Heart left ventricle (tissue), 13 donors: Measurements from ENCODE around the gene MTOR.

Experiments used
- CTCF ChIP-seq, 12 donors: fragments of 200-600 bp; sonication (generic) in 4 of 12; IDR thresholded peaks; one replicate each; pipeline versions ENCODE4 v1.5.0 to v1.8.0; 2018 to 2022; ENCODE audit warnings: antibody characterized with exemption in 12 of 12, mild to moderate bottlenecking in 5 of 12
- POLR2A ChIP-seq, 2 donors: fragments of 450-650 bp; IDR thresholded peaks; one replicate each; pipeline ENCODE4 v1.6.1; 2017; ENCODE audit warnings: antibody characterized with exemption in 2 of 2, mild to moderate bottlenecking in 2 of 2, moderate library complexity in 2 of 2
- donor health status: ischemic (EF 13 %, LVEDD 7.1; RV severe dilation, severe dysfunction).
- donor health status: DM: no; HTN: yes; CAD: no.
- donor health status: DM: no; HTN: no; CAD: no.
- donor health status: ischemic (EF 25% LVEDD 6.9; RV normal size, moderate dysfunction).
- donor health status: ischemic (EF 25% LVEDD 5.7; RV mildly dilated, moderate dysfunction).
- donor health status: ischemic (EF 35%, LVEDD 5.7; RV mildly dilated, moderate dysfunction).
- donor health status: nonischemic (EF 11% LVEDD 7.7; RV severe dilation, severe dysfunction).
- donor health status: DM: yes; HTN: yes; CAD: no.
- donor health status: PGD.
- donor health status: ischemic (EF 29% LVEDD 5.4; RV normal size, mild dysfunction).
- donor health status: nonischemic (EF 23%, LVEDD 6.1; RV moderate dilation, normal function).

GRCh38 chr1:11174261-11174942, 87.9 kb downstream of the MTOR start:
- TF ChIP-seq CTCF (IDR thresholded peaks at IDR 0.05) (no peak), POLR2A (IDR thresholded peaks at IDR 0.05) (no peak)
